ENCODE measurements around the gene TJP2.

The TJP2 gene

DNA sequence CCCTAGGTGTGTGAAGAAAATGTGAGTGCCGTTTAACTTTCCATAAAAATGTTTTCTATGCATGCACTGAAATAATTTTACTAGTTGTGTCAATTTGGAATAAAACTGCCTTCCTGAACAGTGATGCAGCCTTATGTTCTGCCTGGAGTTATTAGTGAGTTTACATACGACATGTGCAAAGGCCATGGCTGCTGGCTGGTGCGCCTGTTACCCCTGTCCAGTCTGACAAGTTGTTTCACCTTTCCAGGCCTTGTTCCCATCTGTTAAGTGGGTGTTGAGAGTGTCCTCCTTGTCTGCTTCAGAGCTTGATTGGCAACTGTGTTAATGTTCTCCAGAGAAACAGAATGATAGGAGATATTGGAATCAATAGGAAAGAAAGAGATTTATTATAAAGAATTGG is 60.6 kb downstream of the TJP2 start:
- DNase-seq (ENCODE audit: extremely low read depth, low read depth): no peak
- TF ChIP-seq, protein P1, sequence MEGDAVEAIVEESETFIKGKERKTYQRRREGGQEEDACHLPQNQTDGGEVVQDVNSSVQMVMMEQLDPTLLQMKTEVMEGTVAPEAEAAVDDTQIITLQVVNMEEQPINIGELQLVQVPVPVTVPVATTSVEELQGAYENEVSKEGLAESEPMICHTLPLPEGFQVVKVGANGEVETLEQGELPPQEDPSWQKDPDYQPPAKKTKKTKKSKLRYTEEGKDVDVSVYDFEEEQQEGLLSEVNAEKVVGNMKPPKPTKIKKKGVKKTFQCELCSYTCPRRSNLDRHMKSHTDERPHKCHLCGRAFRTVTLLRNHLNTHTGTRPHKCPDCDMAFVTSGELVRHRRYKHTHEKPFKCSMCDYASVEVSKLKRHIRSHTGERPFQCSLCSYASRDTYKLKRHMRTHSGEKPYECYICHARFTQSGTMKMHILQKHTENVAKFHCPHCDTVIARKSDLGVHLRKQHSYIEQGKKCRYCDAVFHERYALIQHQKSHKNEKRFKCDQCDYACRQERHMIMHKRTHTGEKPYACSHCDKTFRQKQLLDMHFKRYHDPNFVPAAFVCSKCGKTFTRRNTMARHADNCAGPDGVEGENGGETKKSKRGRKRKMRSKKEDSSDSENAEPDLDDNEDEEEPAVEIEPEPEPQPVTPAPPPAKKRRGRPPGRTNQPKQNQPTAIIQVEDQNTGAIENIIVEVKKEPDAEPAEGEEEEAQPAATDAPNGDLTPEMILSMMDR (IDR thresholded peaks at IDR 0.05; ENCODE audit: low read depth, low read length, missing control alignments): no peak
- H3K4me3 ChIP-seq (replicated peaks; ENCODE audit: low read depth, low read length): no peak overlapping the region

DNA sequence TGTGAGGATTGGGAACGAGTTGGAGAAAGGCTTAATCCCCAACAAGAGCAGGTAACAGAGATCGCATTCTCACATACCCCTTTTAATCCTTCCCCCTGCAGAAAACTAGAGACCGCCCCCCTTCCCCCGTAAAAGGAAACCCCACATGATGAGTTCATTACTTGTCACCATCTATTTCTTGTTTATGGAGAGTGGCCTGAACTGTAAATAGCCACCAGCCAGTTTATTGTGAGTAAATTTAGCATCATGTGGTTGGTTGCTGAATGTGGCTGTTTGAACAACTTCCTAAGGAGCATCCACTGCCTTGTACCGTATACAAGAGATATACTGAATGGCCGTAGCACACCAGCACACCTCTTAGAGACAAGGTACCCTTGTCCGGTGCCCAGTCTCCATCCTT is 62.1 kb downstream of the TJP2 start:
- no peak overlapping the region for H3K4me3 ChIP-seq (replicated peaks; ENCODE audit: low read depth, low read length)
- TF ChIP-seq, protein P1 (IDR thresholded peaks at IDR 0.05; ENCODE audit: low read depth, low read length, missing control alignments): no peak
- DNase-seq (ENCODE audit: extremely low read depth, low read depth): no peak

DNA sequence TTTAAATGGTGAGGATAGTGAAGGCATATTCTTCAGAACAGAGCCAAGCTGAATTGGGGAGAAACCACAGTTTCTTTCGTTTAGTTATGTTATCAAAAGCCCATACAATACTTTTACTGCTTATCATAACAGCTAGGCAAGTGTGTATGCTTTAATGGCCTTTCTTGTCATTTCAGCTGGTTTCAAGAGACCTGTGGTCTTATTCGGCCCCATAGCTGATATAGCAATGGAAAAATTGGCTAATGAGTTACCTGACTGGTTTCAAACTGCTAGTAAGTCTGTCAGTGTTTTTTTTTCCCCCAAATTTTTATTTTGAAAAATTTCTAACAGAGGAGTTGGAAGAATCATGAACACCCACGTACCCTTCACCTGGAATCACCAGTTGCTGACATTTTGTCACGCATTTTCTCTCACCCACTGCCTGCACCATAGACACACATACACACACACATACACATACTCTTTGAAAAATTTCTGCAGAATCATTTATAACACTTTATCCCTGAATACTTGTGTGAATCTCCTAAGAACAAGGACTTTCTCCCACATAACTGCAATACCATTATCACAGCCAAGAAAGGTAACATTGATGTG is 63.7 kb downstream of the TJP2 start:
- no peak overlapping the region for H3K4me3 ChIP-seq (replicated peaks; ENCODE audit: low read depth, low read length)
- TF ChIP-seq, protein P1 (IDR thresholded peaks at IDR 0.05; ENCODE audit: low read depth, low read length, missing control alignments): no peak
- no peak for DNase-seq (ENCODE audit: extremely low read depth, low read depth)

DNA sequence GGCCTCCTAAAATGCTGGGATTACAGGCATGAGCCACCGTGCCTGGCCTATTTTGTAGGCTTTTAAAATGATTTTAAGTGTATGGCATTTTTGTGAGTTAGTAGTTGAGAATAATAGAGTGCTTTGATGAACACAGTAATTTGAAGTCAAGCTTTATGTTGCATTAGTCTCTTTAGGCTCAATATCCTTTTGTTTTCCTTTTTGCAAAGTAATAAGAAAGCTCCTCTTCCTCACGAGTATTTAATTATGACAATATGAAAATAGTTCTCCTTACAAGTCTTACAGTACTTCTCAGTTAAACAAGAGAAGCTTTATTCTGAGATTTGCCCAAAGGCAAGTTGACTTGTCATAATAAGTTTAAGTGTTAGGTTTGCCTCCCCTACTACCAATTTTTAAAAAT is 69.0 kb downstream of the TJP2 start:
- TF ChIP-seq, protein P1 (IDR thresholded peaks at IDR 0.05; ENCODE audit: low read depth, low read length, missing control alignments): no peak
- no peak overlapping the region for H3K4me3 ChIP-seq (replicated peaks; ENCODE audit: low read depth, low read length)
- DNase-seq (ENCODE audit: extremely low read depth, low read depth): no peak

DNA sequence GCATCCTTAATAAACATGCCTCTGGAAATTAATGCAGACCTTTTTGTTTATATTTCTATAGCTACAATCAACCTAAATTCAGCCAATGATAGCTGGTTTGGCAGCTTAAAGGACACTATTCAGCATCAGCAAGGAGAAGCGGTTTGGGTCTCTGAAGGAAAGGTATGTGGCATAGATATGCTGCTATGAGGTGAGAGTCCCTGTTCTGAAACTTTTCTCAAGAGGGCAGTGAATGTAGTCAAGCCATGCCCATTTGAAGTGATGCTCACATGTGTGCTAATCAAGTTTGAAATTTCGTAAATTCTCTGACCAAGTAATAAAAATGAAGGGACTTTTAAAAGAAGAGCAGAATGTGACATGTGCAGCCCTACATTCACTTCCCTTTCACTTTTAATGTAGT is 72.6 kb downstream of the TJP2 start:
- no peak for DNase-seq (ENCODE audit: extremely low read depth, low read depth)
- TF ChIP-seq, protein P1 (IDR thresholded peaks at IDR 0.05; ENCODE audit: low read depth, low read length, missing control alignments): no peak
- no peak overlapping the region for H3K4me3 ChIP-seq (replicated peaks; ENCODE audit: low read depth, low read length)

DNA sequence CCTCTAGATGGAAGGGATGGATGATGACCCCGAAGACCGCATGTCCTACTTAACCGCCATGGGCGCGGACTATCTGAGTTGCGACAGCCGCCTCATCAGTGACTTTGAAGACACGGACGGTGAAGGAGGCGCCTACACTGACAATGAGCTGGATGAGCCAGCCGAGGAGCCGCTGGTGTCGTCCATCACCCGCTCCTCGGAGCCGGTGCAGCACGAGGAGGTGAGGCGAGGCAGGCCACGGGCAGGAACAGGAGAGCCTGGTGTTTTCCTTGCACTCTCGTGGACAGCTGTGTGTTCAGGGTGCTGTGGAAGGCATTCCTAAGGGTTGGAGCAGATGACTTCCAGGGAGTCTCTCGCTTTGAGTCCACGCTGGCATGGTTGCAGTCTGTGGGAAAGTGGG is 73.9 kb downstream of the TJP2 start:
- no peak overlapping the region for H3K4me3 ChIP-seq (replicated peaks; ENCODE audit: low read depth, low read length)
- TF ChIP-seq, protein P1 (IDR thresholded peaks at IDR 0.05; ENCODE audit: low read depth, low read length, missing control alignments): no peak
- DNase-seq (ENCODE audit: extremely low read depth, low read depth): no peak

DNA sequence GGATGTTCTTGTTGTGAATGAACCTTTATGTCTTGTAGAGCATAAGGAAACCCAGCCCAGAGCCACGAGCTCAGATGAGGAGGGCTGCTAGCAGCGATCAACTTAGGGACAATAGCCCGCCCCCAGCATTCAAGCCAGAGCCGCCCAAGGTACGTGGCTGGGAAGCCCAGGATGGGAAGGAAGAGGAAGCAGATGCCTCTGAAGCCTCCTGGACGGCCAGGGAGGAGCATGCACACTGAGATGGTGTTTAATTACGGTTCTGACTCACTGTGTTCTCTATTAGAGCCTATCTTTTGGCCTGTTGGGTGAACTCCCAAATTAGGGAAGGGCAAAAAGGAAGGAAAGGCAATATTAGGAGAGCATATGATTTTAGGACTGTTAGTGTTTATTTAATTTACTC is 75.3 kb downstream of the TJP2 start:
- H3K4me3 ChIP-seq (replicated peaks; ENCODE audit: low read depth, low read length): no peak overlapping the region
- DNase-seq (ENCODE audit: extremely low read depth, low read depth): peak; percentile 7
- TF ChIP-seq, protein P1 (IDR thresholded peaks at IDR 0.05; ENCODE audit: low read depth, low read length, missing control alignments): no peak

Measured in HFF-Myc (cell line).